GM19468 (cell line): ENCODE measurements around the gene CHI3L2.

Source experiments
- ATAC-seq: cut with Tn5 transposase; IDR thresholded peaks from one replicate; pipeline ENCODE4 v1.9.1; 2021; ENCODE audit warnings: mild to moderate bottlenecking, moderate library complexity, moderate number of reproducible peaks; ENCODE audit not compliant: unreplicated experiment; ENCODE audit errors: extremely low read depth

Gene CHI3L2

GRCh38 chr1:111227434-111227833 is at the start of gene CHI3L2:
TSS of gene CHI3L2 (plus strand) at chr1:111227713. CDS start at chr1:111227730, 17 bp downstream.
- no peak for ATAC-seq

GRCh38 chr1:111179968-111180533 is 47.5 kb upstream of the CHI3L2 start:
- no peak for ATAC-seq

GRCh38 chr1:111182052-111182451 is 45.5 kb upstream of the CHI3L2 start:
- ATAC-seq = no peak

- ATAC-seq = no peak
These were observed 44.0 kb upstream of the CHI3L2 start for GRCh38 chr1:111183308-111184069.

- no peak for ATAC-seq
These were observed 42.9 kb upstream of the CHI3L2 start for GRCh38 chr1:111184663-111185062.

GRCh38 chr1:111190931-111191451 is 36.5 kb upstream of the CHI3L2 start:
- ATAC-seq = no peak

GRCh38 chr1:111191496-111191895 is 36.0 kb upstream of the CHI3L2 start:
- ATAC-seq = no peak

GRCh38 chr1:111192074-111192473 is 35.4 kb upstream of the CHI3L2 start:
- ATAC-seq = no peak

- no peak for ATAC-seq
These were observed 34.6 kb upstream of the CHI3L2 start for GRCh38 chr1:111192658-111193519.

- no peak for ATAC-seq
These were observed 33.6 kb upstream of the CHI3L2 start for GRCh38 chr1:111193712-111194480.

- ATAC-seq = no peak
These were observed 32.4 kb upstream of the CHI3L2 start for GRCh38 chr1:111195002-111195684.

GRCh38 chr1:111196213-111196612 is 31.3 kb upstream of the CHI3L2 start:
- ATAC-seq = no peak

GRCh38 chr1:111197598-111198284 is 29.8 kb upstream of the CHI3L2 start:
- ATAC-seq = no peak

GRCh38 chr1:111198836-111199235 is 28.7 kb upstream of the CHI3L2 start:
- ATAC-seq = no peak

- no peak for ATAC-seq
These were observed 28.2 kb upstream of the CHI3L2 start for GRCh38 chr1:111199329-111199728.

- no peak for ATAC-seq
These were observed 27.4 kb upstream of the CHI3L2 start, which contains the start of gene DENND2D for GRCh38 chr1:111199881-111200801. TSS of gene DENND2D (minus strand) at chr1:111200646. CDS start at chr1:111200459, 187 bp downstream.

GRCh38 chr1:111200802-111201161 is 26.7 kb upstream of the CHI3L2 start:
- ATAC-seq = no peak
